GM06990 (cell line): ENCODE measurements around the gene FAM107A.

Source experiments
- DNase-seq: peaks from one replicate; pipeline ENCODE4 v3.0.0-alpha.2; 2011; ENCODE audit not compliant: insufficient read length; ENCODE audit errors: extremely low read depth
- H3K27me3 ChIP-seq: replicated peaks from 2 replicates; pipeline ENCODE4 v1.6.0; 2011; ENCODE audit warnings: low read length; ENCODE audit not compliant: control insufficient read depth, insufficient read depth
- H3K36me3 ChIP-seq: 2 replicates; pipeline ENCODE4 v1.5.1; 2011; ENCODE audit warnings: low read length; ENCODE audit not compliant: control insufficient read depth, insufficient read depth
- H3K4me3 ChIP-seq: replicated peaks from 2 replicates; pipeline ENCODE4 v1.5.1; 2011; ENCODE audit warnings: low read depth, mild to moderate bottlenecking, control low read depth, low read length
- CTCF ChIP-seq: IDR thresholded peaks from 2 replicates; pipeline ENCODE4 v1.5.1; 2011; ENCODE audit warnings: low read length, control low read depth, mild to moderate bottlenecking, inconsistent platforms; ENCODE audit not compliant: insufficient read depth, poor library complexity, severe bottlenecking

The FAM107A gene

GRCh38 chr3:58539626-58540025 is 37.6 kb downstream of the FAM107A start:
- DNase-seq = no peak
- no peaks in the 10 kb centered on the region; the same call in 1 of the 2 replicates for H3K27me3 ChIP-seq
- no peaks in the 10 kb centered on the region for H3K36me3 ChIP-seq
- TF ChIP-seq CTCF = no peak
- H3K4me3 ChIP-seq = no peak overlapping the region

GRCh38 chr3:58537412-58538301 is 39.5 kb downstream of the FAM107A start:
- Histone ChIP-seq H3K4me3 (no peak overlapping the region), H3K36me3 (no peaks in the 10 kb centered on the region), H3K27me3 (no peaks in the 10 kb centered on the region; the same call in 1 of the 2 replicates)
- no peak for TF ChIP-seq CTCF
- DNase-seq = no peak

GRCh38 chr3:58536501-58537411 is 40.4 kb downstream of the FAM107A start, which contains the start of gene ACOX2:
ACOX2 (minus strand) TSS chr3:58537190; CDS start chr3:58535106, 2,084 bp downstream.
- H3K4me3 ChIP-seq = no peak within 1 kb of the TSS
- no peaks in the 10 kb centered on the region; the same call in 1 of the 2 replicates for H3K27me3 ChIP-seq
- H3K36me3 ChIP-seq = no peaks in the 10 kb centered on the region
- TF ChIP-seq CTCF = no peak
- DNase-seq = no peak

GRCh38 chr3:58535531-58536500 is 41.4 kb downstream of the FAM107A start:
- Histone ChIP-seq H3K27me3 (no peaks in the 10 kb centered on the region; the same call in 1 of the 2 replicates), H3K36me3 (no peaks in the 10 kb centered on the region), H3K4me3 (no peak overlapping the region)
- TF ChIP-seq CTCF = no peak
- no peak for DNase-seq
